Tibial artery (tissue), 4 donors: ENCODE measurements around the gene EHD3.

Experiments used
- DNase-seq, 2 donors: peaks; one replicate each; pipeline ENCODE4 v3.0.0-alpha.2; 2019
- H3K27ac ChIP-seq, 2 donors: fragments of 200-600 bp; sonication (generic) in 1 of 2; 1 replicate in 1 of 2; 2 replicates in 1 of 2; pipeline ENCODE4 v1.5.1; 2018 to 2019; ENCODE audit warnings: mild to moderate bottlenecking in 1 of 2
- H3K27me3 ChIP-seq, 2 donors: fragments of 200-600 bp; sonication (generic) in 1 of 2; one replicate each; pipeline versions ENCODE4 v1.5.1 to v1.6.0; 2016 to 2019
- H3K36me3 ChIP-seq, 3 donors: fragments of 200-600 bp; sonication (generic) in 2 of 3; one replicate each; pipeline ENCODE4 v1.5.1; 2016 to 2019; ENCODE audit warnings: mild to moderate bottlenecking in 2 of 3
- H3K4me1 ChIP-seq, 4 donors: fragments of 200-600 bp; sonication (generic) in 2 of 4; 1 replicate in 3 of 4; 2 replicates in 1 of 4; pipeline ENCODE4 v1.5.1; 2016 to 2019
- H3K4me3 ChIP-seq, 2 donors: fragments of 200-600 bp; sonication (generic) in 1 of 2; 1 replicate in 1 of 2; 2 replicates in 1 of 2; pipeline ENCODE4 v1.5.1; 2018 to 2019; ENCODE audit warnings: mild to moderate bottlenecking in 2 of 2
- H3K9me3 ChIP-seq, 3 donors: fragments of 200-600 bp; sonication (generic) in 1 of 3; one replicate each; pipeline ENCODE4 v1.5.1; 2016 to 2019
- intact Hi-C: fragments of 100-400 bp; cut with DNase I; formaldehyde crosslinking; loops from one replicate; pipeline ENCODE4 v1.15.0; 2023; ENCODE audit warnings: low total_unique reads
- TF ChIP-seq, protein P1 (sequence below), 2 experiments: fragments of 200-600 bp in 1 of 2; fragments of 450-650 bp in 1 of 2; IDR thresholded peaks; one replicate each; pipeline ENCODE4 v1.5.1; 2017 to 2019; ENCODE audit warnings: antibody characterized with exemption in 2 of 2, mild to moderate bottlenecking in 1 of 2, moderate library complexity in 1 of 2

Gene EHD3

DNA sequence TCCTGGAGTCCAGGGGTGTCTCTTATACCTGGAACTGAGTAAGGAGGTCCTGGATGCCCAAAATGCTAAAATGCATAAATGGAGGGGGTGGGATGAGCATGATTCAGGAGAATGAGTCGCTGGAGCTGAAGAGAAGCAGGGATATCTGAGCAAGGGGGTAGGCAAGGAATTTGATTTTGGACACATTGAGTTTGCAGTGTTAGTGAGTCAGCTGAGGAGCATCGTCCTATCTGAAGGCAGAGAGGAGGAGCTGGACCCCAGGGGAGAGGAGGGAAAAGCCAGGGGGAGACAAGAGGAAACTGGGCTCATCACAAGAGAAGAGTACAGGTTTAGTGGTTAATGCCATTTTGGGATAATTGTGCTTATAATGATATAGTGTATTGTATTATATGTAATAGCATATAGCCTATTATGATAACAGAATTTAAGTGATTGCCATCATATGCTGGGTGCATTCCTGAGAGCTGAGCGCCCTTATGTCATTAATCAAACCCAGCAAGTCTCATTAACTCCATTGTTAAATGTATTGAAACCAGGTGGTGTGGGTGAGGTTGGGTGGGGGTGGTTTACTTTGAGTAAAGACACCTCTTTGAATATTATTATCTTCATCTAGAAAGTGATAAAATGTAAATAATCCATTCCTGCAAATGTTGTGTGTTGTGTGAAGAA, 12.4 kb downstream of the EHD3 start:
- no peak for DNase-seq
- Histone ChIP-seq H3K4me3 (no peak overlapping the region), H3K4me1 (no peaks in the 10 kb centered on the region), H3K36me3 (peaks cover 6 to 60% (median 52%) of the 10 kb centered on the region in 3 donors), H3K27me3 (no peaks in the 10 kb centered on the region), H3K9me3 (no peaks in the 10 kb centered on the region), H3K27ac (no peak overlapping the region)
- TF ChIP-seq, protein P1, sequence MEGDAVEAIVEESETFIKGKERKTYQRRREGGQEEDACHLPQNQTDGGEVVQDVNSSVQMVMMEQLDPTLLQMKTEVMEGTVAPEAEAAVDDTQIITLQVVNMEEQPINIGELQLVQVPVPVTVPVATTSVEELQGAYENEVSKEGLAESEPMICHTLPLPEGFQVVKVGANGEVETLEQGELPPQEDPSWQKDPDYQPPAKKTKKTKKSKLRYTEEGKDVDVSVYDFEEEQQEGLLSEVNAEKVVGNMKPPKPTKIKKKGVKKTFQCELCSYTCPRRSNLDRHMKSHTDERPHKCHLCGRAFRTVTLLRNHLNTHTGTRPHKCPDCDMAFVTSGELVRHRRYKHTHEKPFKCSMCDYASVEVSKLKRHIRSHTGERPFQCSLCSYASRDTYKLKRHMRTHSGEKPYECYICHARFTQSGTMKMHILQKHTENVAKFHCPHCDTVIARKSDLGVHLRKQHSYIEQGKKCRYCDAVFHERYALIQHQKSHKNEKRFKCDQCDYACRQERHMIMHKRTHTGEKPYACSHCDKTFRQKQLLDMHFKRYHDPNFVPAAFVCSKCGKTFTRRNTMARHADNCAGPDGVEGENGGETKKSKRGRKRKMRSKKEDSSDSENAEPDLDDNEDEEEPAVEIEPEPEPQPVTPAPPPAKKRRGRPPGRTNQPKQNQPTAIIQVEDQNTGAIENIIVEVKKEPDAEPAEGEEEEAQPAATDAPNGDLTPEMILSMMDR (IDR thresholded peaks at IDR 0.05), result no peak
- intact Hi-C loops, result no loop called here

DNA sequence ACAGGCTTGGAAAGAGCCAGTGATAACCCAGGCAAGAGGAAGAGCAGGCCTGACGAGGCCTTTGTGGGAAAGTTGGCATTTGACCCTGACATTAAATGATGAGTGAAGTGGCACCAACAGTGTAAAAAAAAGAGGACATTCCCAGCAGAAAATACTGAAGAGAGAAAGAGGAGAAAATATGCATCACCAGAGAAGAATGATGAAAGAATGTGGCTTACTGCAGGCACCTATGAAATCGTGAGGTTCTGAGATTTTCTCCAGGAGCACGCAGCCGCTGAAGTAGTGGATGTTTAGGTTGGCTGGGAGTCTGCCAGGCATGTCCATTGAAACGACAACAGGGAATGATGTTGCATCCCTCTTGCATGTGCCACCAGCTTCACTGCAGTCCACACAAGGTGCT, 13.8 kb downstream of the EHD3 start:
- H3K4me1 ChIP-seq, result no peaks in the 10 kb centered on the region
- TF ChIP-seq, protein P1 (IDR thresholded peaks at IDR 0.05), result no peak
- DNase-seq, result no peak
- intact Hi-C loops, result no loop called here
- H3K27me3 ChIP-seq, result no peaks in the 10 kb centered on the region
- no peaks in the 10 kb centered on the region for H3K9me3 ChIP-seq
- H3K36me3 ChIP-seq, result peaks cover 6 to 66% (median 52%) of the 10 kb centered on the region in 3 donors
- no peak overlapping the region for H3K4me3 ChIP-seq
- H3K27ac ChIP-seq, result no peak overlapping the region

DNA sequence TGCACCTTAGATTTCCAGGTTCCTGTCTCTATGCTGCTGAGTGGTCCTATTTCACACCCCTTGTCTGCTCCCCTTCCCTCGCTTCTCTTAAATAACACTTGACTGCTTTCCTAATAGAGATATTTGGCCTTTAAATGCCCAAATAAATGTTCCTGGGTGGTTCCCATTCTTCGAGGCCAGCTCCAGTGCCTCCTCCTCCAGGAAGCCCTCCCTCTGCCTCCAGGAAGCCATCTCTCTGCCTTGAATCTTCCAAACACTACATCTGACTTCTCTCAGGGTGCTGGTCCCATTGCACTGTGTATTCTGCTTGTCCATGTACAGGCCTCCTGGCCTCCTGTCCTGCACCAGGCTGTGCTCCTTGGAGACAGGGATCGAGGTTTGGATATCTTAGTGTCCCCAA, 14.2 kb downstream of the EHD3 start:
- Histone ChIP-seq H3K27me3 (no peaks in the 10 kb centered on the region), H3K36me3 (peaks cover 6 to 67% (median 52%) of the 10 kb centered on the region in 3 donors), H3K9me3 (no peaks in the 10 kb centered on the region), H3K4me3 (no peak overlapping the region), H3K4me1 (no peaks in the 10 kb centered on the region), H3K27ac (no peak overlapping the region)
- TF ChIP-seq, protein P1 (IDR thresholded peaks at IDR 0.05), result no peak
- no peak for DNase-seq
- intact Hi-C loops, result no loop called here

DNA sequence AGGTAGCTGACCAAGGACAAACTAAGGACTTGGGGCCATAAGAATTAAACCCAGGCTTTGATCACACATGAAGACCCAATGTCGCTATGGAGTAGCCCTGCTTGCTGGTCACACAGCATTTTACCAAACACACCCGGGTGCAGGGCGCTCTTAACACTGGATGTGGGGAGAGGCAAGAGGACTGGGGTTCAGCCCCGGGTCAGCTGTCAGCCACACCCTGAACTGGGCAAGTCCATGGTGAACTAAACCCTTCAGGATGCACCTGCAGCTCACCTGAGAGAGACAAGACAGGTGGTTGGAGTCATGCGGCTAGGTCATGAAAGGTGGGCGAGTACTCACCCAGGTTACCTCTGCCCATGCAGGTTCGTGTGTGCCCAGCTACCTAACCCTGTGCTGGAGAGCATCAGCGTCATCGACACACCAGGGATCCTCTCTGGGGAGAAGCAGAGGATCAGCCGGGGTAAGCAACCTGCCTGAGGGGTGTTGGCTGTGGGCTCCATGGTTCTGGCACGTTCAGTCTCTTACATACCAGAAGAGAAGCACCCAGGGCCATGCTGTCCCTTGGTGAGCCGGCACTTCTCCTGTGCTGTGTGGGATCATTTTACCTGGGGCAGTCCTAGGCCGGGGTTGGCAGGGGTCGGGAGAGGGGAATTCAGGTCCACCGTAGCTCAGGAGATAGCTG, 15.2 kb downstream of the EHD3 start:
- Histone ChIP-seq H3K27me3 (no peaks in the 10 kb centered on the region), H3K27ac (no peak overlapping the region), H3K9me3 (no peaks in the 10 kb centered on the region), H3K36me3 (peaks cover 6 to 65% (median 50%) of the 10 kb centered on the region in 3 donors), H3K4me1 (no peaks in the 10 kb centered on the region), H3K4me3 (no peak overlapping the region)
- intact Hi-C loops, result no loop called here
- TF ChIP-seq, protein P1 (IDR thresholded peaks at IDR 0.05), result no peak
- no peak for DNase-seq

DNA sequence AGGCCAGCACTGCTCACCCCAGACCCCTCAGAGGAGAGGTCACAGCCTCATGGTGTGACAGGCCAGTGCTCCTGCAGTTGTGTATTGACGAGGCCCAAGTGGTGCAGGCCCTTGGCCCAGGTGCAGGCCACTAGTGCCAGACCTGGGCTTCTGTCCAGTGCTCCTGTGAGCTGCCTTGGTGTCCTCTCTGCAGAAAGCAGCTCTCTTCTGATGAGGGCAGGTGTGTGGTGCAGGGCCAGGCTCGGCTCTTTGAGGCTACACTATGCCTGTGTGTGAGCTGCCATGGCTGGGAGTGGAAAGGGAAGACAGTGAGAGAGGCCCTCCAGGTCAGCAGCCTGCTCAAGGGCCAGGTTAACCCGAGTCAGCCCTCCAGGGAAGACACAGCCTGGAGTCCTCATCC, 17.1 kb downstream of the EHD3 start:
- Histone ChIP-seq H3K36me3 (peaks cover 6 to 59% (median 39%) of the 10 kb centered on the region in 3 donors), H3K4me1 (no peaks in the 10 kb centered on the region), H3K9me3 (no peaks in the 10 kb centered on the region), H3K27me3 (no peaks in the 10 kb centered on the region), H3K27ac (no peak overlapping the region), H3K4me3 (no peak overlapping the region)
- no peak for DNase-seq
- TF ChIP-seq, protein P1 (IDR thresholded peaks at IDR 0.05), result no peak
- intact Hi-C loops, result no loop called here
